ENCODE results near the gene ACTRT3.
"Not testable (repeated sequence)": the region's sequence is repeated elsewhere in the genome, so short reads cannot be mapped to it uniquely, and the experiment has no call there.

Gene ACTRT3

DNA sequence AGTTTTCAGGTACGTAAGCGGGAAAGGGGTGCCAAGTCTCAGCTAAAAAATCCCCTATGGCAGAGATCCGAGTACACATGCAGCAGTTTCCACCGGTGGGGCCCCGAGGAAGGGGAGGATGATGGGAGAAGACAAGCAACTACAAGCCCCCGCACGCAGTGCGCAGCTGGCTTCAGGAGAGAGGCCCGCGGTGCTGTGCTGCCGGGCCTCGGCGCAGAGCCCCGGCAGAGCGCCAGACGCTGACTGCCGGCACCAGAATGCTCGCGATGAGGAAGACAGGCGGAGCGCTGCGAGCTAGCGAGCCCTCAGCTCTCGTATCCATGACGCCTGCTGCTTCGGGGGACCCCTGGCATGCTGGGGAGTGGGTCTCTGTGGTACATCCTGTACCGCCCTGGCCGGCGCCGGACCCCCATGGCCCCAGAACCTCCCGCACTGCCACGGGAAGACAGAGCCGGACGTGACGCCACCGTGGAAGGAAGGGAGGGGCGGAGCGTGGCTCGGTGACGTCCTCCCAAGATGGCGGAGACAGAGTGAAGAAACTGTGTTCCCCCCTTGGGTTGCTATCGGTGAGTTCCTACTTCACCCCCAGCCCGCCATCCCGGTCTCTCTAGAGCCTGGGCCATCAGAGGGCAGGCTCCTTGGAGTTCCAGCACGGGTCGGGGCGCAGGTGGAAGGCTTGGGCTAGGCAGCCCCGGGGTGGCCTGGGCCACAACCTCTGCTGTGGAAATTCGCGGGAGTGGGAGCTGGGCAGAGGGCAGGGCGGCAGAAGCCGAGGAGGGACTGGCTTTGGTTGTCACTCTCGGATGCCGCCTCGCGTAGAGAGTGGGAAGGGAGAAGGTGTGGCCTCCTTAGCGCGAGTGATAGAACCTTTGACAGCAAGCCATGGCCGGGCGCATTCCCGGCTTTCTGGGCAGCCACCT lies 3.8 kb upstream of the ACTRT3 start, which contains the start of gene MYNN:
TSS of gene MYNN (plus strand) at position 500 of the 920 bp plus-strand sequence. CDS start 900 bp downstream, outside the sequence.
- DNase-seq (ENCODE audit: low read depth in 2 of 2, low spot score in 1 of 2) = peak; percentile 80 to 86

DNA sequence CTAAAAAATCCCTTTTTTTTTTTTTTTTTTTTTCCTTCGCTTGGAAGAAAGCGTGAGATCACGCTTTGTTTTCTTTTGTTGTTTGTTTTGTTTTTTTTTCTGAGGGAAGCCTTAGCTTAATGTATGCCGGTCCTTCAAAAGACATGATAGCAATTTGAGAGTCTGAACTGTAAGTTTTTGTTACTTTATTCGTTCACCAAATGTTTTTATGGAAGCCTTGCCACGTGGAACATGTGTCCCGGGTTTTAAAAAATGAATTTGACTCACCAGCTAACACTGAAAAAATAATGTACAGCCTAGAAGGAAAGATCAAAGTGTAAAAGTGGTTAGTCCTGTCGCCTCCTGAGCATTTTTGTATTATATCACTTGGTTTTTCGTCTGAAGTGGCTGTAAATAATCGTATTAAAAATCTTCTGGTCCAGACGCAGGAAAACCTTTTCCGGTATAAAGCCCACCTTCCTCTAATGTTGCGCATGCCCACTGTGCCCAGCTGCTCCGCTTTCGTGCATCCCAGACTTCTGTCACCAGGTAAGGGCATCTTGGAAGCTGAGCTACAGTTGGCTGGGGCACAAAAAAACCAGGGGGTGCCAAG lies 3.0 kb upstream of the ACTRT3 start:
- DNase-seq (ENCODE audit: low read depth in 2 of 2, low spot score in 1 of 2) = peak; percentile 14 to 39

DNA sequence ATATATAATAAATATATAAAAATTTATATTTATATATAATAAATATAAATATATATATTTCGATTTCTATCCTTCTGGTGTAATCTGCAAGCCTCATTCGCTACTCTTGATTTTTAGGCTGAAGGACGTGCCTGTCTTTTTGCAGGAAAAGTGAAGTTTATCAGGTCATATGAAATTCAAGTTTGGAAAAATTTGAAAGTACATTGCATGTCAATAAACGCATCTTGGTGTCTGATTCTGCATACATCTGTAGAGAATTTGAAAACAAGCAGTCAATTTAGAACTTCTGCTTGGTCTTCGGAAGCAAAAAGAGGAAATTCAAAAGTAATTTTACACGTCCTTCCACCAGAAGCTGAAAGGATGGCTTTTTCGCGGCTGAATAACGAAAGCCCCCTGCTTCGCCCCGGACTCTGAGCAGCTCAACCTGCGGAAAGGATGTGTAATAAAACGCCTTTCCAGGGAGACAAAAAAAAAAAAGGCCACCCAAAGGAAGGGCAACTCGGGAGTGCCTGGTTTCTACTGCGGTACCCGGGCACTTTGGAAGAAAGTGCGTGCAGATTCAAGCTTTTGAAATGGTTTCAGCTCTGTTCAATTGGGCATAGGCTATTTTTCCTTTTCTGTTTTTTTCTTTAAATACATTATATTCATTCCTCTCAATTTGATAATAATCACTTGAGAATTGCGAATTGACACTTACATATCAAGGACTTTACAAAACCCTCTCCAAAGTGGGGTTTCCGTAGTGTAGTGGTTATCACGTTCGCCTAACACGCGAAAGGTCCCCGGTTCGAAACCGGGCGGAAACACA lies 2.3 kb upstream of the ACTRT3 start:
- no peak for DNase-seq (ENCODE audit: low read depth in 2 of 2, low spot score in 1 of 2)

DNA sequence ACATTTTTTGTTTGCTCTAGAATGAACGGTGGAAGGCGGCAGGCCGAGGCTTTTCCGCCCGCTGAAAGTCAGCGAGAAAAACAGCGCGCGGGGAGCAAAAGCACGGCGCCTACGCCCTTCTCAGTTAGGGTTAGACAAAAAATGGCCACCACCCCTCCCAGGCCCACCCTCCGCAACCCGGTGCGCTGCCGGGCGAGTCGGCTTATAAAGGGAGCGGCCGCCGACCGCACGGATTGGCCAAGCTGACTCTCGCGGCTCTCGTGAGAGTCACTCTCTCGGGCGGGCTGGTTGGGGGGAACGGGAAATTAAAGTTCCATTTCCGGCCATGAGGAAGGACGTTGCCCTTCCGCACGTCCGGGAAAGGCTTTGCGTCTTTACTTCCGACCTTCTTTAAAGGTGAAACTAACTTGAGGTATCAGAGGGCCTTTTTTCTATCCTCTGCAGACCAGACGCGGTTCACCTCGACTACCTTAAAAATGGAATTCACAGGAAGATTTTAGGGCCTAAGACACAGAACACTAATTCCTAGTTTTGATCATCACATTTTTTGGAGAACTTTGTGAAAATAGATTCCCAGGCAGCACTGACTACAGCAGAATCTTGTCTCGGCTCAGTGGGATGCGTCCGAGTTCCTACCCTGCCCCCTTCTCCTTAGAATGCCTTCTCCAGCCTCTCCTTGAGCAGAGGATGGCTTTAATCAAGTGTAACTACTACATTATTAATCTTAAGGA lies 4.3 kb downstream of the ACTRT3 start, which contains the start of gene TERC:
TSS of gene TERC (minus strand) at position 179 of the 731 bp plus-strand sequence.
- DNase-seq (ENCODE audit: low read depth in 2 of 2, low spot score in 1 of 2) = peak; percentile 80 to 87

DNA sequence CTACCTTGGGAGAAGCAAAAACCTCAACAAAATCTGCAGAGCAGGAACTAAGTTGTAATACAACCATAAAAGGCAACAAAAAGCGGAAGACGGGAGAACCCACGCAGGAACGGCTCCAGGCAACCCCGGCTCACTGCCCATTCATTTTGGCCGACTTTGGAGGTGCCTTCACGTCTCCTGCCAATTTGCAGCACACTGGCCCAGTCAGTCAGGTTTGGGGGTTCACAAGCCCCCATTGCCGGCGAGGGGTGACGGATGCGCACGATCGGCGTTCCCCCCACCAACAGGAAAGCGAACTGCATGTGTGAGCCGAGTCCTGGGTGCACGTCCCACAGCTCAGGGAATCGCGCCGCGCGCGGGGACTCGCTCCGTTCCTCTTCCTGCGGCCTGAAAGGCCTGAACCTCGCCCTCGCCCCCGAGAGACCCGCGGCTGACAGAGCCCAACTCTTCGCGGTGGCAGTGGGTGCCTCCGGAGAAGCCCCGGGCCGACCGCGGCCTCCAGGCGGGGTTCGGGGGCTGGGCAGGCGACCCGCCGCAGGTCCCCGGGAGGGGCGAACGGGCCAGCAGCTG lies 5.0 kb downstream of the ACTRT3 start:
- DNase-seq (ENCODE audit: low read depth in 2 of 2, low spot score in 1 of 2) = peak; percentile 29 to 34

DNA sequence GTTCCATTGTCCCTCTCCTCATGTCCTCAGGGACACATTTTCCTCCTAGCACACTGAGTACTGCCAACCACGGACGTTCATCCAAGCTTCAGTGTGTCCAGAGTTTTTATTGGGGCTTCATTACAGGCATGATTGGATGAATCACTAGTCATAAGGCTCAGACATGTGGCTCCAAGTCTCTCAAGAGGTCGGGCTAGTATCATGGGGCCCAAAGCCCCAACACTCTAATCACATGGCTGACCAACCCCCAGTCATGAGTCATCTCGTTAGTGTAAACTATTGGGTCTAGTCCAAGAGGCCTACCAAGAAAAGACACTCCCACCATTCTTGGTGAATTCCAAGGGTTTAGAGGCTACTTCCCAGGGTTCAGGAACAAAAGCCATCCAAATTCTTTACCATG lies 8.9 kb downstream of the ACTRT3 start:
- DNase-seq (ENCODE audit: low read depth in 2 of 2, low spot score in 1 of 2) = no peak

DNA sequence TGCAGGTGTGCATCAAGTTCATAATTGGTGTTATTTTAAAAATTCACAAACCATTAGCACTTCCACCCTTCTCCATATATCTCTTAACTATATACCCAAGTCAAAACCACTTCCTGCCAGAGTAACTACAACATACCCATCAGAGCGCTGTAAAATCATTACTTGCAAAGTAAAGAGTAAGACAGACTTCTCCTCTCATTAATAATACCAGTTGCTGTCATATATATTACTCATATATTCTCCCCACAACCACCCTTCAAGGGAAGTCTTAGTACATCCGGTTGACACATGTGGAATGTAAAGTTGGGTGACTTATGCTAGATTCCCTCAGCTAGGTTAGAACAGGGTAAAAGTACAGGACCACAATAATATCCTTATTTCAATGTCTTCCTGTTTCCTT lies 10.1 kb downstream of the ACTRT3 start:
- no peak for DNase-seq (ENCODE audit: low read depth in 2 of 2, low spot score in 1 of 2)

DNA sequence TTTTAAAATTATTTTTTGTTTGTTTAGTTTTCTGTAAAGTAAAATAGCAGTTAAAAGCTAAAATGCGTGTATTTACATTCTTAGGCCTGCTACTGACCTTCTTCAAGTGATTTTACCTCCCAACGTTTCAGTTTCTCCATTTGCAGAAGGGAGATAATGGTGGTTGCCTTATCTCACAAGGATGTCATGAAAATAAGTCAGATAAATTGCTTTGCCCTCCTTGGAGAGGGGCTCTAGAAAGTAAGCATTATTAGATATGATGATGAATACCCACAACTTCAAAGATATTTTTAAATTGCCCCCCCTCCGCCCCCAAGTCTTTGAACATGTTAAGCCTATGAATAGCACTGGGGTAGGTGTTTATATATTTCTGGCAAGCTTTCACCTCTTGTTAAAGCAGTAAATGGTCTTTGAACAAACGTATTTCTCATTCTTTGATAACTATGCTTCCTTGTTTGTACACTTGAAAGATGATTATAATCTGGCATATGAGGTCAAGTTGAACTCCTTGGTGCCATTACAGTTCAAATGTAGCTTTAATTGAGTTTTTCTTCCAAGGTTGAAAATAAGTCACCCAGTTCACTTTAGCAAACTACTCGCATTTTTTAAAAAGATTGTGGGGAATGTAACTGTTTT lies 10.9 kb downstream of the ACTRT3 start:
- DNase-seq (ENCODE audit: low read depth in 2 of 2, low spot score in 1 of 2) = no peak

DNA sequence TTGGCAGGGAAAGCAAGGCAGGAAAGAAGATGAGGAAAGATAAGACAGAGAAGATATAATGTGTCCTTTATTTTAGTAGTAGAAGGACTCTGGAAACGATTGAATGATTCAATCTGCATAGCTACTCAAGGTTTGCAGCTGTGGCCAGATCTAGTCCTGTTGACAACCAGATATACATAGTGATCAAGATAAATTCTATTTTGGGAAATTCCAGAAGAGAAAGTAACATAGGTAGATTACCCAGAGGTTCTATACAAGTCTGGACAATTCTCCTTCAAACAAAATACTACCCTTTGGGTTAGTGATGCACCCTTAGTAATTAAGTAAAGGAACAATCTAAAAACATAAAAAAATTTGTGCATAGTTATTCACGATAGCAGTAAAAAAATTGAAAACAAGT lies 13.9 kb downstream of the ACTRT3 start:
- no peak for DNase-seq (ENCODE audit: low read depth in 2 of 2, low spot score in 1 of 2)

DNA sequence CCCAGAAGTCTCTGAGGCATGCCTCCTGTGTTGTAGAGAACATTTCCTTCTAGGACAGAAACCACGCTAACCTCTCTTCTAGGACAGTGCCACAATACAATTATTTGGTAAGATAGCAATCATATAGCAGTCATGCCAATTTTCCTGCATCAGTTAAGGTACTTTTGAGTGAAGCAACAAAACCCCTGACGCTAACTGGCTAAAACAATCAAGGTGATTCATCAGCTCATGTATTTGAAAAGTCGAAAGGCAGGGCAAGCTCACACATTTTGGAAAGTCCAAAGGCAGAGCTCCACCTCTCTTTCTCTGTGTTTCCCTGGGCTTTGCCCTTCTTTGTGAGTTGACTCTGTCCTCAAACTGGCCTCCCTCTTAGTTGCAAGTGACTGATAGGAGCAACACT lies 14.7 kb downstream of the ACTRT3 start:
- no peak for DNase-seq (ENCODE audit: low read depth in 2 of 2, low spot score in 1 of 2)

DNA sequence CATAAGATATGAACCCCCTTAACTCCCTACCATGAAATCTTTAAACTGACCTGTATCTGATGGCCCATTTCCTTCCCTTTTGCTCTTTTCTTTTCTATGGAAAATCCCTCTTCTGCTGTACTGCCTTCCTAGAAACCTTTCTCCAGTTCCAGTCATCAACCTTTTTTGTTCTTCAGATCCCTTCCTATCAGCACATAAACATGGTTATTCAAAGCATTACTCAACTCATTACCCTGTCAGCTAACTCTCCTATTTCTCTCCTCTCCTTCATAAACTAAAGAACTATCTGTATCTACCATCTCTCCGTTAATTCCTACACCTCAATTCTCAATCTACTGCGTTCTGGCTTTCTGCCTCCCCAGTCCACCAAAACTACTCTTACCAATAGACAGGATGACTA lies 17.5 kb downstream of the ACTRT3 start:
- no peak for DNase-seq (ENCODE audit: low read depth in 2 of 2, low spot score in 1 of 2)

DNA sequence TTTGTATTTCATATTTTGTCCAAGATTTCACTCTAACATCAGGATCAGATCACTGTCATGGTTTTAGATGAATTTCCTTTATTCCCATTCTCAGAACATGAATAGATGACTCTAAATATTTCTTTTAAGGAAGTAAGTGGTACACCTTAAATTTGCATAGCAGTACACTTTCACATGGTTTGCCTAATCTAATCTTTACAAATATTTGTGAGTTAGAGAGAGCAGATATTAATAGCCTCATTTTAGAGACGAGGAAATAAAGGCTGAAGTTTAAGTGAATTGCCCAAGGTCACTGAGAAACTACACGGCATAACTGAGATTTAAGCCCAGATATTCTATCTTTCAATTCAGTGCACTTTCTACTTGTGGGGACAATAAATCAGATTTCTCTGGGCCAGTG lies 18.7 kb downstream of the ACTRT3 start:
- DNase-seq (ENCODE audit: low read depth in 2 of 2, low spot score in 1 of 2) = no peak

DNA sequence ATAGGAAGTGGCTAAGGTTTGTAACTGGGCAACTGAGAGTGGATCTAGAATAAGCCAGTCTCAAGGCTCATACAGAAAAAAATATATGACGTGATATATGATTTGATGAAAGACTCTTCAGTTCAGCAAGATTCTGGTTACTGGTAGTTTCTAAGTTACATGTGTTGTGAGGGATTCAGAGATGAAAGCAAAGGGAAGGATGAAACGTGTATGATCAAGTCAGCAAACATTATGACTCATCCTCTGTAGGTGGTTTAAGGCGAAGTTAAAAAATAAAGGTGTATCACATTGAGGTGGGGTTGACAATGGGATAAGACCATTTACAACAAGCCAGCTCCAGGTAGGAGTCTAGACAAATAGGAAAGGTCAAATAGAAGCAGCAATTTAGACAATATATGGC lies 20.7 kb downstream of the ACTRT3 start:
- no peak for DNase-seq (ENCODE audit: low read depth in 2 of 2, low spot score in 1 of 2)

DNA sequence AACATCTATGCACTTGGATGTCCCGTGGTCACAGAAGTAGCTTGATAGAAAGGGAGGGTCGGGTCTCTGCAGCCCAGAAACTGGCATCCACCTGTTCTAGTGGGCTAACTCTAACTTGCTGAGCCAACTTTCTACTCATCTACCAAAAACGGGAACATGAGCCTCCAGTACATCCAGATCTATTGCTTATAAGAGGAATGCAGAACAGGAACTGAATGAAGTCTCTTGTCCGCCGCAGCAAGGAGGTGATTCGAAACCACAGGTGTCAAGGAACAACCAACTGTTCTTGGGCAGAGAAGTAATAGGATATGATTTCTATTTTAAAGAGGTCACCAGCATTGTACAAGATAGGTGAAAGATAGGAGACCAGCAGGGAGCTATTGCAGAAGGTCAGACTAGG lies 22.4 kb downstream of the ACTRT3 start:
- DNase-seq (ENCODE audit: low read depth in 2 of 2, low spot score in 1 of 2) = no peak

DNA sequence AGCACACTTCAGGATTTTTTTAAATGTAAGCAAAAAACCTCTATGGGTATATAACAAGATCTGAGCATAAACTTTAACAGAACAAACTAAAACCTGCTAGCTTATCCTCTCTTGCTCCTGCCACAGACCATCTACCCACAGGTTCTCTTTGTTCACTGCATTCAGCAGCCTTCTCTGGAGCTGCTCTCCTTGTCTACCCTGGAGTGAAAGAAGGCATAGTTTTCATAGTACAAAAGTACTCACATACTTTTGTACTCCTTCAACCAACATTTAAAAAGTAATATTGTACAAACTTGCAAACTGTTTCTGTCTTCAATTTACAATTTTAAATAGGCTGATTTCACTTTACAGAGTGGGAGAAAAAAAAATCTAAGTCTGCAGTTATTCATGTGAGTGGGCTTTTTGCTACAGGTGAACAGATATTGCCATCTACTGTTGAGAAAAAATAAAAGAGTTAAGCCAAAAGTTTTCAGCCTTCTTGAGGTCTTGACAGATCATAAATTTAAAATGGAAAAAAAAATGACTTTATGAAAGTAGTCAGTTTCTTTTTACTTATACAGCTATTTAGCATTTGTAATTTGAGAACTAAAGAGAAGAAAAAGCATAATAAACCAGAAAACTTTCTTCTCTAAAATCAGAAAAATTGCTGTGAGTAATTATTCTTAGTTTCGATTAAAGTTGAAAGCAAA lies 24.9 kb downstream of the ACTRT3 start:
- DNase-seq (ENCODE audit: low read depth in 2 of 2, low spot score in 1 of 2) = no peak

DNA sequence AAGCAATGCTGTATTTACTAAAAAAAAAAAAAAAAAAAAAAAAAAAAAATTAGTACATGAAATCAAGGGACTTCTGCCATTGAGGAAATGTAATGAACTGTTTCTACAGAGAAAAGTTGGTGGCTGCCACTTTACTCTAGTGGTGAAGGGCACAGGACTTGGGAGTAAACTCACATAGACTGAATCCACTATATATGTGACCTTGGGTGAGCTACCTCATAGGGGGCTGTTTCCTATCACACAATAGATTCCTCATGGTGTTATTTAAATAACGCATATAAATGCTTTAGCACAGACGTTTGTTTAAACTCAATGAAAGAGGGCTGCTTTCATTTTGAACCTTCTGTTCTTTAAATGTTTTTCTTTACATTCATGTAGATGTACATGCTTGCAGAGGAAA lies 30.3 kb downstream of the ACTRT3 start:
- no peak for DNase-seq (ENCODE audit: low read depth in 2 of 2, low spot score in 1 of 2)

DNA sequence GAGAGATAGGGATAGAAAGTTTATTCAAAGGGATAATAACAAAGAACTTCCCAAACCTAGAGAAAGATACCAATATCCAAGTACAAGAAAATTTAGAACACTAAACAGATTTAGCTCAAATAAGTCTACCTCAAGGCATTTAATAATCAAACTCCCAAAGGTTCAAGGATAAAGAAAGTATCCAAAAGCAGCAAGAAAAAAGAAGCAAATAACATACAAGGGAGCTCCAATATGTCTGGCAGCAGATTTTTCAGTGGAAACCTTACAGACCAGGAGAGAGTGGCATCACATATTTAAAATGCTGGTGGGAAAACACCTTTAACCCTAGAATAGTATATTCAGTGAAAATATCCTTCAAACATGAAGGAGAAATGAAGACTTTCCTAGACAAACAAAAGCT lies 37.5 kb downstream of the ACTRT3 start:
- DNase-seq (ENCODE audit: low read depth in 2 of 2, low spot score in 1 of 2) = not testable (repeated sequence)

DNA sequence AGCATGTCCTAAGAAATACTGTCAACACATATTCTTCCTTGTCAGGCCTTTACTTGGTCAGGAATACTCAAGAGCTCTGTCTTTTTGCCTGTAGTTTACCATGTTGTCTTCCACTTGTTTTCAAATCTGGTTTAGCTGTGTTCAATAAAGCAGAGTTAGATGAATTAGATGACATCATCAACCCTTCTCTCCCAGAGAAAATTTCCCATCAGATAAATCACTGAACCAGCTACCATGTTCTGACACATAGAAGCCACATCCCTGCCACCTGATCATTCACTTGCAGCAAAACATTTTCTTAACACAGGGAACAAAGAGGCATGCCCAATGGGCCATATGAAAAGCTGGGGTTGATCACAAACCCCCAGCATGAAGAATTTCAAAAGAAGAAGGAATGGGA lies 46.6 kb downstream of the ACTRT3 start:
- DNase-seq (ENCODE audit: low read depth in 2 of 2, low spot score in 1 of 2) = no peak

DNA sequence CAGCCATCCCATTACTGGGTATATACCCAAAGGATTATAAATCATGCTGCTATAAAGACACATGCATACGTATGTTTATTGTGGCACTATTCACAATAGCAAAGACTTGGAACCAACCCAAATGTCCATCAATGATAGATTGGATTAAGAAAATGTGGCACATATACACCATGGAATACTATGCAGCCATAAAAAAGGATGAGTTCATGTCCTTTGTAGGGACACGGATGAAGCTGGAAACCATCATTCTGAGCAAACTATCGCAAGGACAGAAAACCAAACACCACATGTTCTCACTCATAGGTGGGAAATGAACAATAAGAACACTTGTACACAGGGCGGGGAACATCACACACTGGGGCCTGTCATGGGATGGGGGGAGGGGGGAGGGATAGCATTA lies 50.9 kb downstream of the ACTRT3 start:
- not testable (repeated sequence) for DNase-seq (ENCODE audit: low read depth in 2 of 2, low spot score in 1 of 2)

All from stimulated activated CD8-positive, alpha-beta memory T cell treated with anti-CD3 and anti-CD28 coated beads, Interleukin-4, amount 100 ng/mL, for 1 hour (primary cell).